Muscle layer of duodenum (tissue), 2 donors: ENCODE results near the gene NXPH3.
A peak's percentile ranks its signal among the peaks of the same experiment; 100 is the strongest.

Experiments
- H3K27ac ChIP-seq: one replicate; pipeline ENCODE4 v1.7.0; 2013; ENCODE audit warnings: mild to moderate bottlenecking, low read length
- H3K27me3 ChIP-seq: one replicate; pipeline ENCODE4 v1.7.0; 2013; ENCODE audit warnings: low read depth, mild to moderate bottlenecking, control low read depth, low read length
- H3K36me3 ChIP-seq, 2 donors: one replicate each; pipeline ENCODE4 v1.7.0; 2013; ENCODE audit warnings: low read length in 2 of 2, control low read depth in 1 of 2, mild to moderate bottlenecking in 1 of 2; ENCODE audit not compliant: insufficient read depth in 2 of 2, control insufficient read depth in 1 of 2
- H3K4me1 ChIP-seq, 2 donors: one replicate each; pipeline ENCODE4 v1.7.0; 2013; ENCODE audit warnings: low read length in 2 of 2, mild to moderate bottlenecking in 2 of 2, control low read depth in 1 of 2, moderate library complexity in 1 of 2; ENCODE audit not compliant: insufficient read depth in 2 of 2, control insufficient read depth in 1 of 2
- H3K4me3 ChIP-seq, 2 donors: one replicate each; pipeline ENCODE4 v1.7.0; 2013; ENCODE audit warnings: low read length in 2 of 2, low read depth in 1 of 2, mild to moderate bottlenecking in 1 of 2
- H3K9me3 ChIP-seq, 2 donors: one replicate each; pipeline ENCODE4 v1.7.0; 2013; ENCODE audit warnings: low read length in 2 of 2, control low read depth in 1 of 2, mild to moderate bottlenecking in 1 of 2; ENCODE audit not compliant: control insufficient read depth in 1 of 2
- donor health status: healthy.

NXPH3 gene

DNA sequence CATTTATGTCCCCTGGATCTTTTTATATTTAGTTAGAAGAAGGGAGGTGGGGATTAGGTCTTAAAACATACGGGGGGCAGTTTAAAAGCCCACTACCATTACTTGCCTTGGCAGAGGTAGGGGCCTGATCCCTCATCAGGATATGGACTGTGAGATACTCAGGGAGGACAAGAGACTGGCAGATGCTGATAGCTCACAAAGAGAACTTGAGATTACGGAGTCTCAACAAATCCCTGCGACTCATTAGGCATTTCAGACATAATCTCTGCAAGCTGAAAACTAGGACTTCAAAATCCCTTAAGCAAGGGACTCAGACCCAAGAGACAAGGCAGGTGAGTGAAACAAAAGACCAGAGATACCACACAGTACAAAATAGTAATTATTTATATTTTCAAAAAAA lies 23.2 kb downstream of the NXPH3 start:
- Histone ChIP-seq H3K27me3 (no peaks in the 10 kb centered on the region), H3K4me1 (peaks cover 0 to 31% of the 10 kb centered on the region in 2 donors), H3K36me3 (peaks cover 18 to 61% of the 10 kb centered on the region in 2 donors), H3K9me3 (no peaks in the 10 kb centered on the region), H3K27ac (no peak overlapping the region), H3K4me3 (no peak overlapping the region)

- Histone ChIP-seq H3K36me3 (peaks cover 28 to 64% of the 10 kb centered on the region in 2 donors), H3K9me3 (no peaks in the 10 kb centered on the region), H3K27me3 (no peaks in the 10 kb centered on the region), H3K27ac (no peak overlapping the region), H3K4me3 (no peak overlapping the region), H3K4me1 (peaks cover 0 to 31% of the 10 kb centered on the region in 2 donors)
Observed at GRCh38 chr17:49600949-49601348, 25.3 kb downstream of the NXPH3 start.

DNA sequence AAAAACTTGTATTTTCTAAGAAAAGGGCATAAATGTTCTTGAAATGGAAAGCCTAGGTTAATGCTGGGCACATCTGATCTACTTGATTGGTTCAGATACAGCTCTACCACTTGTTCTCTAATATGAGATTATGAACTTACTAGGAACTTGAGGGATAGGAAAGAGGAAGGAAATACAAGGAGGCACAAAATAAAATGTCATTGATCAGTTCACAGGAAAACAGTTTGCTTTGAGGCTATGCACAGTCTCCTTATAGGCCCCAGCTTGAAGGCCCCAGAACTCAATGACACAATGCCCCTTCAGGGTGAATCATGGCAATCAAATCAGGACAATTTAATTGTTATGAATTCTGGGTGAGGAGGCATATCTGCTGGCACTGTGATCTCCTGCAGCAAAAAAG lies 27.1 kb downstream of the NXPH3 start:
- Histone ChIP-seq H3K9me3 (no peaks in the 10 kb centered on the region), H3K36me3 (peaks cover 40 to 64% of the 10 kb centered on the region in 2 donors), H3K27ac (peak overlapping the region; percentile 24), H3K4me3 (no peak overlapping the region), H3K4me1 (peaks cover 0 to 26% of the 10 kb centered on the region in 2 donors), H3K27me3 (no peaks in the 10 kb centered on the region)

DNA sequence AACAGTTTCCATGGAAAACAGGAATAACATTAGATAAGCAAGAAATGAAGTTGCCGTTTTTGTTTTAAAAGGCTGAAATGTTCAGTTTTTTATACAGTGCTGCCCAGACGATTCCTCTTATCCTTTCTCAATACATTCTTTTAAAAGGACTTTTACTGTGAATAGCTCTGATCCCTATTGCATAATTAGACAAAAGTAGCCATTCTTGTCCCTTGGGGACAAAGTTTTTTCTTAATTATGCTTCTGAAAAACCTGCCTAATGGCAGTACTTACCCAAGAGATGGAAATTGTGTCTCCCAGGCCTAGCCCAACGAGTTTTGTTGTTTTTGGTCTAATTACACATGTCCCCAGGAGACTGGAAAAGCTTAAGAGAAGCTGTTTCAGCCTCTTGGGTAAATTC lies 27.6 kb downstream of the NXPH3 start:
- peaks cover 0 to 23% of the 10 kb centered on the region in 2 donors for H3K4me1 ChIP-seq
- no peaks in the 10 kb centered on the region for H3K9me3 ChIP-seq
- no peak overlapping the region for H3K27ac ChIP-seq
- H3K36me3 ChIP-seq = peaks cover 43 to 67% of the 10 kb centered on the region in 2 donors
- no peak overlapping the region for H3K4me3 ChIP-seq
- no peaks in the 10 kb centered on the region for H3K27me3 ChIP-seq

- Histone ChIP-seq H3K9me3 (no peaks in the 10 kb centered on the region), H3K27ac (no peak overlapping the region), H3K4me1 (peaks cover 0 to 23% of the 10 kb centered on the region in 2 donors), H3K4me3 (no peak overlapping the region), H3K36me3 (peaks cover 48 to 72% of the 10 kb centered on the region in 2 donors), H3K27me3 (no peaks in the 10 kb centered on the region)
Observed at GRCh38 chr17:49603720-49604119, 28.0 kb downstream of the NXPH3 start.

DNA sequence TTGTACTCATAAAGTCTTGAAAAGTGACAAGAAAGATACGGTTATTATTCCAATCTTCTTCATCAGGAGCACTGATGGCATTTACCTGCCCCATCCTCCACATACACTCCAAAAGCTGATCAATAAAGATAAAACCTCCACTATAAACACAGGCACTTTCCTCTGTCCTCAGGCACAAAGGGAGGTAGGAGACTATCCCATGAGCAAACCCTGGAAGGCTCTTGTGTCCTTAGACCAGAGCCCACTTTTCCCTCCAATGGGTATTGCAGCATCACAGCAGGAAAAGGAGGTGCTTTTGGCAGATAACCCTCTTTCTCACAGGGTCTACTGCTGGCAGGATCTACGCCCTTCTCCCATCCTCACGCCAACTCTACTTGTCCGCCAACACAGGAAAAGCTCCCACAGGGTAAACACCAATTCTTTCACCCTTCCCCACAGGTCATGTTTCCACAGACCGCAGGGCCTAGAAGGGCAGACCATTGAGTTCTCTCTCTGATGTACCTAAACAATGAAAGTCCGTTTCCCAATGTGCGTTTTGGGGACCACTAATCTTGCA lies 28.7 kb downstream of the NXPH3 start:
- Histone ChIP-seq H3K27me3 (no peaks in the 10 kb centered on the region), H3K9me3 (no peaks in the 10 kb centered on the region), H3K4me1 (peaks cover 2 to 23% of the 10 kb centered on the region in 2 donors), H3K4me3 (no peak overlapping the region), H3K27ac (no peak overlapping the region), H3K36me3 (peaks cover 50 to 75% of the 10 kb centered on the region in 2 donors)

DNA sequence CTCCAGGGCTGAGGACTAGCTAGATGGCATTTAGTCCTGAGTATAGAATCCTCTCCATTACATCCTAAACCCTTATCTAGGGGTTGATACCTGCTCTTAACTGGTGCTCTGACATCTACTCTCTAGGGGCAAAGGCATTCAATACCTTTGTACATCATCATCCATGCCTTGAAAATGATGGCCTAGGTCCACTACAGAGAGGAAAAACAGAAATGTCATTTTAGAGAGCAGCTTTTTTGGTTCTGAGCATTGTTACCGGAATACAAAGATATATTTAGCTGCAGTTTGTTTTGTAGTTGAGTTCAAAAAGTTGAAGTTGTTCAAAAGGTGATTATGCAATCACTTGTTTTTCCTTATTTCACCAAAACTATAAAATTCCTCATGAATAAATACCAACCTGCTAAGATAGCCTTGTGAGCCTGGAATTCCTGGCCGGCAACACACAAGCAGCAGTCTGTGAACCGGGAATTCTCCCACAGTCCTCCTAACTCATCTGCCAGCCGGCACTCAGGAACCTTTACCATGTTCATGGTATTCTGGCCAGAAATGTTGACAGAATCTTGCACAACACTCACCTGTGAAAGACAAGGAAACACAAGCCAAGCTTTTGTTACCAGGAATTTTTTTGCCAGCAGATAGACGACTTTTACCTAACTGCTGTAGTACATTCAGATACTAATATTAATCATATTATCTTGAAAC lies 35.4 kb downstream of the NXPH3 start:
- no peaks in the 10 kb centered on the region for H3K27me3 ChIP-seq
- H3K4me3 ChIP-seq = no peak overlapping the region
- H3K4me1 ChIP-seq = peaks cover 15 to 22% of the 10 kb centered on the region in 2 donors
- H3K27ac ChIP-seq = peak overlapping the region; percentile 22
- no peaks in the 10 kb centered on the region for H3K9me3 ChIP-seq
- peaks cover 50 to 60% of the 10 kb centered on the region in 2 donors for H3K36me3 ChIP-seq

GRCh38 chr17:49612726-49613125 lies 37.1 kb downstream of the NXPH3 start:
- H3K36me3 ChIP-seq = peaks cover 40 to 53% of the 10 kb centered on the region in 2 donors
- no peaks in the 10 kb centered on the region for H3K9me3 ChIP-seq
- no peaks in the 10 kb centered on the region for H3K27me3 ChIP-seq
- no peak overlapping the region for H3K27ac ChIP-seq
- H3K4me3 ChIP-seq = no peak overlapping the region
- peaks cover 22 to 32% of the 10 kb centered on the region in 2 donors for H3K4me1 ChIP-seq

GRCh38 chr17:49613182-49613800 lies 37.6 kb downstream of the NXPH3 start:
- Histone ChIP-seq H3K4me1 (peaks cover 22 to 32% of the 10 kb centered on the region in 2 donors), H3K36me3 (peaks cover 41 to 54% of the 10 kb centered on the region in 2 donors), H3K27ac (no peak overlapping the region)

DNA sequence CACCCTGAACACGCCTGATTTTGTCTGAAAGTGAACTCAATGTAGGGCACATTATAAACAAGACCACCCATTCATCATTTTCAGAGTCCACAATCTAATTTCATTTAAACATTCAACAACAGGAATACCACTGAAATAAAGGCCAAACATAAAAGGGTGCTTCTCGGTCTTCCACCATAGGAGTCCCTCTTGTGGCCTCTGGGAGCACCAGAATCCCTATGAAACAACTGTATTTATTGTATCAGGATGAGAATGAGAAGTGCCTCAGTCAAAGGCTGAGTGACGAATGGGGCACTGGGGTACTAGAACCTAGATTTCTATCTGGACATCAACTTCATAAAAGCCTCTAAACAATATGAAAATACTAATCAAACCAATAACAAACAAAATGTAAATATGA lies 40.4 kb downstream of the NXPH3 start:
- H3K4me3 ChIP-seq = no peak overlapping the region
- H3K9me3 ChIP-seq = no peaks in the 10 kb centered on the region
- H3K27ac ChIP-seq = peak overlapping the region; percentile 12
- H3K36me3 ChIP-seq = peaks cover 35 to 48% of the 10 kb centered on the region in 2 donors
- H3K4me1 ChIP-seq = peaks cover 19 to 47% of the 10 kb centered on the region in 2 donors
- no peaks in the 10 kb centered on the region for H3K27me3 ChIP-seq

More at GRCh38 chr17:49613182-49613800, 37.6 kb downstream of the NXPH3 start:
- no peak overlapping the region for H3K4me3 ChIP-seq
- H3K27me3 ChIP-seq = no peaks in the 10 kb centered on the region
- no peaks in the 10 kb centered on the region for H3K9me3 ChIP-seq

- Histone ChIP-seq H3K9me3 (no peaks in the 10 kb centered on the region), H3K27me3 (no peaks in the 10 kb centered on the region), H3K4me1 (peaks cover 15 to 50% of the 10 kb centered on the region in 2 donors), H3K4me3 (no peak overlapping the region), H3K27ac (peak overlapping the region; percentile 12), H3K36me3 (peaks cover 36 to 50% of the 10 kb centered on the region in 2 donors)
Observed at GRCh38 chr17:49616601-49617131, 41.0 kb downstream of the NXPH3 start.
